Activated T-cell treated with anti-CD3 and anti-CD28 coated beads for 48 hours (primary cell): Measurements from ENCODE around the gene FAM234A.
A peak's percentile ranks its signal among the peaks of the same experiment; 100 is the strongest.
"Not testable (repeated sequence)": the region's sequence is repeated elsewhere in the genome, so short reads cannot be mapped to it uniquely, and the experiment has no call there.

Experiments used
- DNase-seq: peaks from one replicate; pipeline ENCODE4 v3.0.0-alpha.2; 2020; ENCODE audit warnings: low read depth

The FAM234A gene, protein sequence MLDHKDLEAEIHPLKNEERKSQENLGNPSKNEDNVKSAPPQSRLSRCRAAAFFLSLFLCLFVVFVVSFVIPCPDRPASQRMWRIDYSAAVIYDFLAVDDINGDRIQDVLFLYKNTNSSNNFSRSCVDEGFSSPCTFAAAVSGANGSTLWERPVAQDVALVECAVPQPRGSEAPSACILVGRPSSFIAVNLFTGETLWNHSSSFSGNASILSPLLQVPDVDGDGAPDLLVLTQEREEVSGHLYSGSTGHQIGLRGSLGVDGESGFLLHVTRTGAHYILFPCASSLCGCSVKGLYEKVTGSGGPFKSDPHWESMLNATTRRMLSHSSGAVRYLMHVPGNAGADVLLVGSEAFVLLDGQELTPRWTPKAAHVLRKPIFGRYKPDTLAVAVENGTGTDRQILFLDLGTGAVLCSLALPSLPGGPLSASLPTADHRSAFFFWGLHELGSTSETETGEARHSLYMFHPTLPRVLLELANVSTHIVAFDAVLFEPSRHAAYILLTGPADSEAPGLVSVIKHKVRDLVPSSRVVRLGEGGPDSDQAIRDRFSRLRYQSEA

GRCh38 chr16:234468-235305 lies at the start of gene FAM234A:
Gene FAM234A, plus strand, starts transcription at chr16:234821. Its CDS starts 19,593 bp downstream, at chr16:254414.
- peak; percentile 97 for DNase-seq

DNA sequence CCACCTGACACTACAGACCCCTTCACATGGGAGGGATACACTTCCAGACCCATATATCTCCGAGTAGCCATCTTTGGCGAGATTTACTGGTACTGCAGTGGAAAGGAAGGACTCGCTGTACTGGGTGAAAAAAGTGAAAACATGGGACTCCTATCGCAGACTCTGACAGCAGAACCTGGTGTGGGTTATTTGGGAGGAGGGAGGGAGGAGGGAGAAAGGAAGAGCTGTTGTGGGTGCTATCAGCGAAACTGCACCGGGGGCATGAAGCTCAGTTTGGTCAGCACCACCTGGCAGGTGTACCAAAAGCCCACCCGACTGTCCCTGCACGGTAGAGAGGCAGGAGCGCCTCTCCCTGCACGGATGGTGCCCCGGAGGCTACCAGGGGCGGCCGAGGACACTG lies 49.4 kb upstream of the FAM234A start:
- no peak for DNase-seq

DNA sequence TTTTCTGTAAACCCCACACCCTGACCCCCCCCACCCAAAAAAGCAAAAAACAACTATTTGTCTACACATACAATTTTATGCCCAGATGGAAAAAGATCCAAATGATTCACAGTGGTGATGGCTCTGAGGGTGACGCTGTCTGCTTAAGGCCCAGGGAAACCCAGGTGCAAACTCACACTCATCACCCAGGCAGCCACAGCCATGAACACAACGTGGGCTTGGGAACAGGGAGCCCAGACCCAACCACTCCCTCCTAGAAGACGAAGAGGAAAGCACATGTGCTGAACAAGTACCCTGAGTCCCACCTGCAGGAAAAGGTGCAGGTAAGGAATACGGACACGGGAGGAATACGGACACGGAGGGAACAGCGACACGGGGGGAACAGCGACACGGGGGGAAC lies 48.9 kb upstream of the FAM234A start:
- no peak for DNase-seq

GRCh38 chr16:187330-187729 lies 47.3 kb upstream of the FAM234A start:
- no peak for DNase-seq

GRCh38 chr16:188674-189073 lies 45.9 kb upstream of the FAM234A start:
- DNase-seq: no peak

DNA sequence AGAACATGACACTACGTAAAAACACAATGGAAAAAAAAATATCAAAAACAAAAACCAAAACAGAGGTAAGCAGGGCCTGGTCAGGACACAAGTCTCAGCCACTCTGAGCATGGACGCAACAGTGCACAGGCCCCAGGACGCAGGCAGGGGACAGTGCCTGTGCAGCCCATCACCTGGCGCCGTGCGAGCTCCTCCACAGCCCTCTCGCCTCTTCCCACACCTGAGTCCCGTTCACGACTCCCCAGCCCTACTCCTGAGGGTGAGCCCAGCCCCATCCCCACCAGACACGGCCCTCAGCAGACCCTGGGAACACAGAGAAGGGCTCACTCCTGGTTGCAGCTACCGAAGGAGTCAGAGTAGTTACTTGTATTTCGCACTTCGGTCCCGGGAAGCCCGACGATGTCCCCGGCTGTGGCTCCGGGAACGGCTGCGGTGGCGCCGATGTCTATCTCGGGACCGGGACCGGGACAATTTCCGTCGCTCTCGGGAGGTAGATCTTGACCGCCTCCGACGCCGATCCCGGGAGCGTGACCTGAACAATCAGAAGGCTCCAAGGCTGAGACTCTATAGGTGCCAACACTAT lies 44.9 kb upstream of the FAM234A start:
- no peak for DNase-seq

DNA sequence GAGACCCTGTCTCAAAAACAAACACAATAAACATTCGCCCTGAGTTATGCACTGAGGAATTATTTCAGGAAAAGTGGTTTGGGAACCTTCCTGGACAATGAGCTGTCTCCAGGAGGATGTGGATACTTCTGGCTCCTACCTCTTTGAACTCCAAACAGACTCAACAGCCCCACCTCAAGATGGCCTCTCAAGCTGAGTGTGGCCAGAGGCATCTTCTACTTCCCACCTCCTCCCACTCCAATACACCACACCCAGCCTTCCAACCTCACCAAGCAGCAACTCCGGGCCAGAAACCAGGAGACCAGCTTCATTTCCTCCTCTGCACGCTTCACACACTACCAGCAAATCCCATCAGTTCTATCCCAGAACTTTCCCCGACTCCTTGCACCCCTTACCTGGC lies 42.8 kb upstream of the FAM234A start:
- DNase-seq: no peak

DNA sequence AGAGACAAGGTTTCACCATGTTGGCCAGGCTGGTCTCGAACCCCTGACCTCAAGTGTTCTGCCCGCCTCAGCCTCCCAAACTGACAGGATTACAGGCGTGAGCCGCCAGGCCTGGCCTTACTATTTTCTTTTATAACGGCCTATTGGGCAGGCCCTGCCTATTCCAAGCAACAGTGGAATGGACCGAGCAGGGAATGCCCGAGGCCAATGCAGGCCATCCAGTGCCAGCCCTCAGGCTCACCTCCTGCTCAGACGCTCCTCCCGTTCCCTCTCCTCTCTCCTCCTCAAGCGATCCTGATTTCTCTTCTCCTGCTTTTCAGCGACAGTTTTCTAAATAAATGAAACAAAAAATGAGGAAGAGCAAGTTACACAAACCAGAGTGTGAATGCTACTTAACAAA lies 41.9 kb upstream of the FAM234A start:
- no peak for DNase-seq

DNA sequence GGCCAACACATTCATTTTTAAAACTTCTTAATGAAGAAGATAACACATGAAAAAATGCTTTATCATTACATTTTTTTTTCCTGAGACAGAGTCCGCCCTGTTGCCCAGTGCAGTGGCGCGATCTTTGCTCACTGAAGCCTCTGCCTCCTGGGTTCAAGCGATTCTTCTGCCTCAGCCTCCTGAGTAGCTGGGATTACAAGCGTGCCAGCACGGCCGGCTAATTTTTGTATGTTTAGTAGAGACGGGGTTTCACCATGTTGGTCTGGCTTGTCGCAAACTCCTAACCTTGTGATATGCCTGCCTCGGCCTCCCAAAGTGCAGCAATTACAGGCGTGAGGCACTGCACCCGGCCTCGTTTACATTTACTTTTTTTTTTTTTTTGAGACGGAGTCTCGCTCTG lies 41.2 kb upstream of the FAM234A start:
- DNase-seq: no peak

DNA sequence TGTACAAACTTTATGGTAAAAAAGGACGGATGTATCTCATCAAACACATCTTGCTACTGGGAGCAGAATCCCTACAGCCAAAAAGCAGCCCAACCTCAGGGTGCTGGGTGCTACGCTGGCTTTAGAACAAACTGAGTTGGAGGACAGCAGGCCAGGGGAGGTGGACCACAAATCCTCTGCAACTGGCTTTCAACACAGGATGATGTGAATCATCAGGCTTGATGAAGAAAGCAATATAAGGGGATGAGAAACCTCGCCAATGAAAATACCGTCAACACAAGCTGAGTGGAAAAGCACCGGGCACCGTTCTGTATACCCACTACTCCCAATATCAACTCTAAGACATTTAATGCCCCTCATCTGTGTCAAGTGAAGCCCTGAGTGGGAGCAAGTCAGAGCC lies 40.1 kb upstream of the FAM234A start:
- no peak for DNase-seq

GRCh38 chr16:200388-200787 lies 34.2 kb upstream of the FAM234A start:
- no peak for DNase-seq

DNA sequence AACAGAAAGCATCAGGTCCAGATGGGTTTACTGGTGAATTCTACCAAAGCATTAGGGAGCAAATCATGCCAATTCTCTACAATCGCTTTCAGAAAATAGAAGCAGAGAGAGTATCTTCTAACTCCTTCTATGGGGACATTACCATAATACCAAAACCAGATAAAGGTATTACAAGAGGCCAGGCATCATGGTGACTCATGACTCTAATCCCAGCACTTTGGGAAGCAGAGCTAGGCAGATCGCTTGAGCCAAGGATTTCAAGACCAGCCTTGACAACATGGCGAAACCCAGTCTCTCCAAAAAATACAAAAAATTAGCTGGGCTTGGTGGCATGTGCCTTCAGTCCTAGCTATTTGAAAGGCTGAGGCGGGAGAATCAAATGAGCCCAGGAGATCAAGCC lies 31.4 kb upstream of the FAM234A start:
- no peak for DNase-seq

DNA sequence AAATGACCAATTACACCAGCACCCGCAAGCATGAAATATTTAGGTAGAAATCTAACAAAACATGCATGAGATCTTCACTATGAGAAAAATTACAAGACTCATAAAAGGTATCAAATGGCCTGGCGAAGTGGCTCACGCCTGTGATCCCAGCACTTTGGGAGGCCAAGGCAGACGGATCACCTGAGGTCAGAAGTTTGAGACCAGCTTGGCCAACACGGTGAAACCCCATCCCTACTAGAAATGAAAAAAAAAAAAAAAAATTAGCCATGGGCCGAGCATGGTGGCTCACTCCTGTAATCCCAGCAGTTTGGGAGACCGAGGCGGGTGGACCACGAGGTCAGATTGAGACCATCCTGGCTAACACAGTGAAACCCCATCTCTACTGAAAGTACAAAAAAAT lies 30.6 kb upstream of the FAM234A start:
- not testable (repeated sequence) for DNase-seq

DNA sequence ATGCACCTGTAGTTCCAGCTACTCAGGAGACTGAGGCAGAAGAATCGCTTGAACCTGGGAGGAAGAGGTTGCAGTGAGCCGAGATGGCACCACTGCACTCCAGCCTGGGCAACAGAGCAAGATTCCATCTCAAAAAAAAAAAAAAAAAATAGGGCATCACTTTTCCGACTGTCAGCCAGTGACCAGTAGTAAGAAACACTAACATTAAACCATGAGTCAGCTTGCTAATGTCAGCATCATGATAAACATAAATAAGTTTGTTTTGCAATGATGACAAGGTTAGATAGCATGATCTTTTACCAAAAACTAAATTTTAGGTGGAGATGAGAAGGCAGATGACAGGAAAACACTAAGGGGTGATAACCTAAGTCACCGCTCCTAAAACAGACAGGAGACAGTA lies 25.3 kb upstream of the FAM234A start:
- not testable (repeated sequence) for DNase-seq

GRCh38 chr16:211631-212180 lies 22.9 kb upstream of the FAM234A start:
- DNase-seq: not testable (repeated sequence)

GRCh38 chr16:212999-213398 lies 21.6 kb upstream of the FAM234A start:
- no peak for DNase-seq

- no peak for DNase-seq
Observed at GRCh38 chr16:220021-220420, 14.6 kb upstream of the FAM234A start.

DNA sequence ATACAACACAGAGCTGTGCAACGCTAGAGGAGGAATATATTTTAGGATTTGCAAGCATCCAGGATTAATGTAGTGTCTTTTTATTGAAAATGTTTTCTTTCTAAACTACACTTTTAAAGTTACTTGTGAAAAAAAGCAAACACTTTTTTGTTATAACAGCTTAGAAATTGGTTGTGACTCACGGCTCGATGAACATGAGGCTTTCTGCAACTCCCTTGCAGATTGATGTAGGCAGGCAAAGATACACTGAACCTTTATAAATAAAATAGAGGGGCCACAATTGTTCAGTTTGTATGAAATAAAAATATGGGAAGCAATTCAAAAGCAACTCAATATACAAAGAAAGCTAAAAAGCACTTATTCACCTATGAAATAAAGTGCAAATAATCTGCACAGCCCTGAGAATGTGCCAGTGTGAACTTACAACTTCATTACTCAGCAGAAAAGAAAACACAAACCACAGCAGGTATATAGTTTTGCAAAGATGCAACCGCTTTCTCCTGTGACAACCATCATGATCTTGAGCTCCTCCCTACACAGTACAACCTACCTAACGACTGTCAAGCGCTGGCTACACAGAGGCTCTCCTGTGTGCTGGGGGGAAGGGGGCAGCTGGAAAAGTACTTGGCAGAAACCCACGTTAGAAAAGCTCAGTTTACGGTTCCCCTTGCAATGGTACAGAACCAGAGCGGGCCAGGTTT lies 6.3 kb upstream of the FAM234A start:
- DNase-seq: no peak

- peak; percentile 87 for DNase-seq
Observed at GRCh38 chr16:228852-229730, 5.5 kb upstream of the FAM234A start, which contains the start of gene LUC7L. Gene LUC7L, minus strand, starts transcription at chr16:229449. Its CDS starts 110 bp downstream, at chr16:229339.

DNA sequence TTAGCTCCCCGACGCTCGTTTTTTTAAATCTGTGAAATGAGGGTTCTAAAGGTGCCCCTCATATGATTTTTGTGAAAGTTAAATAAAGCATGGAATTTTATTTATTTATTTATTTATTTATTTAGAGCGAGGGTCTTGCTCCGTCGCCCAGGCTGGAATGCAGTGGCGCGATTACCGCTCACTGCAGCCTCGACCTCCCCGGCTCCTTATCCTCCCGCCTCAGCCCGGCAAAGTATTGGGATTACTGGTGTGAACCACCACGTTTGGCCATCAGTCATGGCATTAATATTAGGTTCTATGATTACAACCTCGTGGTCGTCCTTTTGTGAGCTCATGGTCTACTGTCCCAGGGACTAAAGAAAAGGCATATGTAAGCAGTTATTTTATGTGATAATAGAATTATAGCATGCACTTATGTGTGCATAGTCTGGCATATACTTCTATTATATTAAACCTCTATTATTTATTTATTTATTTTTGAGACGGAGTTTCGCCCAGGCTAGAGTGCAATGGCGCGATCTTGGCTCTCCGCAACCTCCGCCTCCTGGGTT lies 4.8 kb upstream of the FAM234A start:
- no peak for DNase-seq
